Smooth muscle cell of the brain vasculature (primary cell): ENCODE measurements around the gene APOL3.
"Not testable (repeated sequence)": the region's sequence is repeated elsewhere in the genome, so short reads cannot be mapped to it uniquely, and the experiment has no call there.

Experiments
- DNase-seq: peaks from one replicate; pipeline ENCODE4 v3.0.0-alpha.2; 2012; ENCODE audit warnings: low read depth, low spot score

APOL3 gene

DNA sequence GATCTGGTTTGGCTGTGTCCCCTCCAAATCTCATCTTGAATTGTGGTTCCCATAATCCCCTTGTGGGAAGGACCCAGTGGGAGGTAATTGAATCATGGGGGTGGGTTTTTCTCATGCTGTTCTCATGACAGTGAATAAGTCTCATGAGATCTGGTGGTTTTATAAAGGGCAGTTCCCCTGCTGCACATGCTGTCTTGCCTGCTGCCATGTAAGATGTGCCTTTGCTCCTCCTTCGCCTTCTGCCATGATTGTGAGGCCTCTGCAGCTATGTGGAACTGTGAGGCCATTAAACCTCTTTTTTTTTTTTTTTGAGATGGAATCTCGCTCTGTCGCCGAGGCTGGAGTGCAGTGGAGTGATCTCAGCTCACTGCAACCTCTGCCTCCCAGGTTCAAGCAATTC lies 59.6 kb downstream of the APOL3 start:
- DNase-seq: not testable (repeated sequence)

- no peak for DNase-seq
These were observed 60.3 kb downstream of the APOL3 start for GRCh38 chr22:36100134-36100824.

GRCh38 chr22:36099561-36099960 lies 61.0 kb downstream of the APOL3 start:
- DNase-seq: not testable (repeated sequence)

GRCh38 chr22:36097880-36098279 lies 62.7 kb downstream of the APOL3 start:
- no peak for DNase-seq

DNA sequence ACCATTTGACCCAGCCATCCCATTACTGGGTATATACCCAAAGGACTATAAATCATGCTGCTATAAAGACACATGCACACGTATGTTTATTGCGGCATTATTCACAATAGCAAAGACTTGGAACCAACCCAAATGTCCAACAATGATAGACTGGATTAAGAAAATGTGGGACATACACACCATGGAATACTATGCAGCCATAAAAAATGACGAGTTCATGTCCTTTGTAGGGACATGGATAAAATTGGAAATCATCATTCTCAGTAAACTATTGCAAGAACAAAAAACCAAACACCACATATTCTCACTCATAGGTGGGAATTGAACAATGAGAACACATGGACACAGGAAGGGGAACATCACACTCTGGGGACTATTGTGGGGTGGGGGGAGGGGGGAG lies 69.8 kb downstream of the APOL3 start:
- DNase-seq: not testable (repeated sequence)
